ENCODE measurements around the gene STX18. TPM values are rescaled to one million over a fixed set of nuclear protein-coding genes. Genes with fewer than 3 reads are reported as not detected.

Gene STX18
- total RNA-seq, 1 experiment from 2014 or later, result 32.7 TPM

GRCh38 chr4:4420421-4420820, 121.4 kb downstream of the STX18 start:
- H3K9me3 Mint-ChIP-seq (ENCODE audit: unreplicated experiment), result no peaks in the 10 kb centered on the region
- TF ChIP-seq CTCF (IDR thresholded peaks at IDR 0.05; ENCODE audit: unreplicated experiment), result no peak
- H3K4me3 Mint-ChIP-seq (ENCODE audit: unreplicated experiment), result no peak overlapping the region
- no peak overlapping the region for H3K27ac Mint-ChIP-seq (ENCODE audit: low read depth, unreplicated experiment)
- no peaks in the 10 kb centered on the region for H3K4me1 Mint-ChIP-seq (ENCODE audit: insufficient read depth, unreplicated experiment)
- no peak for DNase-seq (ENCODE audit: unreplicated experiment)
- POLR2A ChIA-PET, result no interaction called here
- no peaks in the 10 kb centered on the region for H3K27me3 Mint-ChIP-seq (ENCODE audit: insufficient read depth, unreplicated experiment)
- peaks cover 37% of the 10 kb centered on the region for H3K36me3 Mint-ChIP-seq (ENCODE audit: insufficient read depth, unreplicated experiment)
- intact Hi-C loops (cut with micrococcal nuclease), result no loop called here
- BruUV-seq (replicated peaks), result no TSS peak
- CTCF ChIA-PET, result interaction anchor here (0.6 to 2.2 kb wide), 4 partner anchors 10 to 452 kb away, joined by 3 to 16 read pairs (median 4); no protein-coding TSS in a partner anchor

GRCh38 chr4:4419896-4420295, 122.0 kb downstream of the STX18 start:
- H3K4me3 Mint-ChIP-seq (ENCODE audit: unreplicated experiment), result no peak overlapping the region
- no TSS peak for BruUV-seq (replicated peaks)
- ChIA-PET CTCF (interaction anchor here (0.7 to 2.2 kb wide), 4 partner anchors 11 to 453 kb away, joined by 3 to 16 read pairs (median 6); no protein-coding TSS in a partner anchor), POLR2A (no interaction called here)
- H3K9me3 Mint-ChIP-seq (ENCODE audit: unreplicated experiment), result no peaks in the 10 kb centered on the region
- TF ChIP-seq CTCF (IDR thresholded peaks at IDR 0.05; ENCODE audit: unreplicated experiment), result no peak
- no peaks in the 10 kb centered on the region for H3K27me3 Mint-ChIP-seq (ENCODE audit: insufficient read depth, unreplicated experiment)
- no peak overlapping the region for H3K27ac Mint-ChIP-seq (ENCODE audit: low read depth, unreplicated experiment)
- peaks cover 37% of the 10 kb centered on the region for H3K36me3 Mint-ChIP-seq (ENCODE audit: insufficient read depth, unreplicated experiment)
- no peaks in the 10 kb centered on the region for H3K4me1 Mint-ChIP-seq (ENCODE audit: insufficient read depth, unreplicated experiment)
- DNase-seq (ENCODE audit: unreplicated experiment), result no peak
- intact Hi-C loops (cut with micrococcal nuclease), result no loop called here

- Mint-ChIP-seq H3K27me3 (ENCODE audit: insufficient read depth, unreplicated experiment) (no peaks in the 10 kb centered on the region), H3K36me3 (ENCODE audit: insufficient read depth, unreplicated experiment) (peaks cover 37% of the 10 kb centered on the region), H3K27ac (ENCODE audit: low read depth, unreplicated experiment) (no peak overlapping the region), H3K9me3 (ENCODE audit: unreplicated experiment) (no peaks in the 10 kb centered on the region), H3K4me3 (ENCODE audit: unreplicated experiment) (no peak overlapping the region), H3K4me1 (ENCODE audit: insufficient read depth, unreplicated experiment) (no peaks in the 10 kb centered on the region)
- intact Hi-C loops (cut with micrococcal nuclease), result no loop called here
- no TSS peak for BruUV-seq (replicated peaks)
- ChIA-PET CTCF (interaction anchor here (1.7 kb wide), 1 partner anchor 12 kb away, joined by 8 read pairs; no protein-coding TSS in a partner anchor), POLR2A (no interaction called here)
- DNase-seq (ENCODE audit: unreplicated experiment), result no peak
- TF ChIP-seq CTCF (IDR thresholded peaks at IDR 0.05; ENCODE audit: unreplicated experiment), result no peak
Measured at GRCh38 chr4:4418676-4419390, 123.0 kb downstream of the STX18 start.

GRCh38 chr4:4417886-4418285, 124.0 kb downstream of the STX18 start:
- no TSS peak for BruUV-seq (replicated peaks)
- intact Hi-C loops (cut with micrococcal nuclease), result no loop called here
- Mint-ChIP-seq H3K27ac (ENCODE audit: low read depth, unreplicated experiment) (no peak overlapping the region), H3K4me3 (ENCODE audit: unreplicated experiment) (no peak overlapping the region), H3K9me3 (ENCODE audit: unreplicated experiment) (no peaks in the 10 kb centered on the region), H3K36me3 (ENCODE audit: insufficient read depth, unreplicated experiment) (peaks cover 37% of the 10 kb centered on the region), H3K27me3 (ENCODE audit: insufficient read depth, unreplicated experiment) (no peaks in the 10 kb centered on the region), H3K4me1 (ENCODE audit: insufficient read depth, unreplicated experiment) (no peaks in the 10 kb centered on the region)
- TF ChIP-seq CTCF (IDR thresholded peaks at IDR 0.05; ENCODE audit: unreplicated experiment), result no peak
- DNase-seq (ENCODE audit: unreplicated experiment), result no peak
- ChIA-PET POLR2A (no interaction called here), CTCF (interaction anchor here (0.6 to 1.7 kb wide), 2 partner anchors 12 to 13 kb away, joined by 4 to 8 read pairs; no protein-coding TSS in a partner anchor)
